Dermis blood vessel endothelial cell (primary cell): ENCODE measurements around the gene PCNX3. TPM values are rescaled to one million over a fixed set of nuclear protein-coding genes. Genes with fewer than 3 reads are reported as not detected.

Experiments used
- DNase-seq: peaks from one replicate; pipeline ENCODE4 v3.0.0; 2010
- total RNA-seq: library from RNA; depleted of rRNA; stranded (reverse); fragments of >200 nt; gene quantifications from 2 replicates; pipeline ENCODE4 v1.2.3, GENCODE V29; 2014

Gene PCNX3
- total RNA-seq, result 18.0 and 34.8 TPM in 2 replicates

DNA sequence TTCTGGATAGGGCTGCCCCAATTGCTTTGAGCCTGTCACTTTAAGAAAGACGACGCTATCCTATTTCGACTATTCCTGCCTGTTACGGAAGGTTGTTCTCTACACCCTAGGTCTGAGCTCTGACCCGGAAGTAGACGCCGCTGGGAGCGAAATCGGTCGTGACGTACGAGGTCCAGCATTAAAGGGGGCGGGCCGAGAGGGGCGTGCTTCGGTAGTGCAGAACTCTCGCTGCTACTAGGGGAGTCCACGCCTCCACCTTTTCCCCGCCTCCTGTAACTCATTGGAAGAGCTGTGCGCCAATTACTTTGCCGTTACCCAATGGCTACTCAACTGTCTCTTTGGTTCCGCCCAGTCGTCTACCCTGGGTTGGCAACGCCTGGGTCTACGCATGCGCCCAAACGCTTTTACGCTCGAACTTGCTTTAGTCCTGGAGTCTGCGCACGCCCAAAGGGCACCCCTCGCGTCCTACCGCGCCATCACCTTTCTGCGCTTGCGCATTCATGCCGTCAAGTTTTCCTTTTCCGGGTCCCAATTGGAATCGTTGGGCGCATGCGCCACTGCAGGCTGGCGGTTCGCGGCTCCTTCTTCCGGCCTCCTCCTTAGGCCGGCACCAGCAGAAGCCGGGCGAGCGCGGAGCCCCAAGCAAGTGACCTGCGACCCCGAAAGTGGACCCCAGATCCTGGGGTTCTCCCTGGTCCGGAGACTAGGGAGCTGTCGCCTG, at the start of gene PCNX3:
TSS of gene PCNX3 (plus strand) at position 548 of the 721 bp plus-strand sequence. CDS start 536 bp downstream, outside the sequence.
- peak; percentile 100 for DNase-seq

- no peak for DNase-seq
Measured at GRCh38 chr11:65569164-65569972, 46.2 kb upstream of the PCNX3 start.

- DNase-seq, result peak; percentile 99
Measured at GRCh38 chr11:65569973-65570918, 45.3 kb upstream of the PCNX3 start, which contains the start of gene ZNRD2. ZNRD2 (plus strand) TSS chr11:65570477; CDS start chr11:65570492, 15 bp downstream.

DNA sequence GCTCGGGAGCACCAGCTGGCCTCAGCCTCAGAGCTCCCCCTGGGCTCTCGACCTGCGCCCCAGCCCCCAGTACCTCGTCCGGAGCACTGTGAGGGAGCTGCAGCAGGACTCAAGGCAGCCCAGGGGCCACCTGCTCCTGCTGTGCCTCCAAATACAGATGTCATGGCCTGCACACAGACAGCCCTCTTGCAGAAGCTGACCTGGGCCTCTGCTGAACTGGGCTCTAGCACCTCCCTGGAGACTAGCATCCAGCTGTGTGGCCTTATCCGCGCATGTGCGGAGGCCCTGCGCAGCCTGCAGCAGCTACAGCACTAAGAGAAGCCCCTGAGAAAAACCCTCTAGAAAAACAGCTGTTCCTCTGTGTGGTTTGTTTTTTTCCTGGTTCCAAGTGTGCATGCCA, 44.2 kb upstream of the PCNX3 start:
- no peak for DNase-seq

- DNase-seq, result peak; percentile 70
Measured at GRCh38 chr11:65571940-65572339, 43.6 kb upstream of the PCNX3 start.

- peak; percentile 89 for DNase-seq
Measured at GRCh38 chr11:65572356-65573051, 43.1 kb upstream of the PCNX3 start, which contains the start of gene FAM89B. FAM89B (plus strand) TSS chr11:65572538; CDS start chr11:65572670, 132 bp downstream.

DNA sequence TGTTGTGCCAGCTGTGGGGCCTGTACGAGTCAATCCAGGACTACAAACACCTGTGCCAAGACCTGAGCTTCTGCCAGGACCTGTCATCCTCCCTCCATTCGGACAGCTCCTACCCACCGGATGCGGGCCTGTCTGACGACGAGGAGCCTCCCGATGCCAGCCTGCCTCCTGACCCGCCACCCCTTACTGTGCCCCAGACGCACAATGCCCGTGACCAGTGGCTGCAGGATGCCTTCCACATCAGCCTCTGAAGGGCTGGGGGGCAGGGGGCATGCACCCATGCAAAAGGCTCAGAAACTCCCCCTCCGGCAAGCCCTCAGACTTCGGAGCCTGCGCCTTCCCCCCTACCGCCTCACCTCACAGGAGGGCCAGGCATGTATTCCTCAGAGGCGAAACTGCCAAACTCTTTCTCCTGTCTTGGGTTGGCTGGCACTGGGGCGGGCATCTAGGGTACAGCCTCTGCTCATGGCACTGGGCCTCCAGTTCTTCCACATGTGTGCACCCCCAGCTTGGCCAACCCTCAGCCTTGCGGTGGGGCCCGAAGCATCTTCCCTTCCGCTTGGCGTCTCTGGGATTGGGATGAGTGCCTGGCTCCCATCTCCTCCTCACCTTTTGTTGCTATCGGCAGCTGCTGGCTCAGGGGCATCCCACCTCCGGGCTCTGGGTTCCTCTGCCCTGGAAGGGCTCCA, 42.0 kb upstream of the PCNX3 start:
- no peak for DNase-seq

DNA sequence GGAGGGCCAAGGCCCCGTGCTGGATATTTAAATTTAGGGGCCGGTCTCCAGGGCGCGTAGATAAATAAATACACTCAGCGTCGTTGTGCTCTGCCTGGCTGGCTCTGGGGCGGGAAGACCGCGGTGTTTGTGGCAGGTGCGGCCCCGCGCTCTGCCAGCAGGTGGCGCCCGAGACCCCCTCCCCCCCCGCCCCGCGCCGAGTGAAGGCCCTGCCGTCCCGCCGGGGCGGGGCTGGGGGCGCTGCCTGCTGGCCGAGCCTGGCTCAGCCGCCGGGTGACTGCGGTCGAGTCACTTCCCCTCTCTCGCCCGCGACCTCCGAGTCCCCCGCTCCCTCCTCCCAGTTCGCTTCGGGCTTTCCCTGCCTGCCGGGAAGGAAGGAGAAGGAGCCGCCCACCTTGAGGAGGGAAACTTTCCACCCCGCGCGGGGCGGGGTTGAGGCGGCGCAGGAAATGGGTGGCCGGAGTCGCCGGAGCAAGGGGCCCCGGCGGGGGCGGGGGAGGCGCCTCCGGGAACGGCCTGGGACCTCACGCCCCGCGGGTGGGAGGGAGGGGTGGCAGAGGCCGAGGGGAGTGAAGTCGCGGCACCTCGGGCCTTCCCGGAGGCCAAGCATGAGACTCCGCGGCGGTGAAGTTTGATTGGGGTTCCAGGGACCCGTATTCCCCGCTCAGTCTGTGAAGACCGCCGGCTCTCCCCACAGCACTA, 41.3 kb upstream of the PCNX3 start:
- peak; percentile 96 for DNase-seq

DNA sequence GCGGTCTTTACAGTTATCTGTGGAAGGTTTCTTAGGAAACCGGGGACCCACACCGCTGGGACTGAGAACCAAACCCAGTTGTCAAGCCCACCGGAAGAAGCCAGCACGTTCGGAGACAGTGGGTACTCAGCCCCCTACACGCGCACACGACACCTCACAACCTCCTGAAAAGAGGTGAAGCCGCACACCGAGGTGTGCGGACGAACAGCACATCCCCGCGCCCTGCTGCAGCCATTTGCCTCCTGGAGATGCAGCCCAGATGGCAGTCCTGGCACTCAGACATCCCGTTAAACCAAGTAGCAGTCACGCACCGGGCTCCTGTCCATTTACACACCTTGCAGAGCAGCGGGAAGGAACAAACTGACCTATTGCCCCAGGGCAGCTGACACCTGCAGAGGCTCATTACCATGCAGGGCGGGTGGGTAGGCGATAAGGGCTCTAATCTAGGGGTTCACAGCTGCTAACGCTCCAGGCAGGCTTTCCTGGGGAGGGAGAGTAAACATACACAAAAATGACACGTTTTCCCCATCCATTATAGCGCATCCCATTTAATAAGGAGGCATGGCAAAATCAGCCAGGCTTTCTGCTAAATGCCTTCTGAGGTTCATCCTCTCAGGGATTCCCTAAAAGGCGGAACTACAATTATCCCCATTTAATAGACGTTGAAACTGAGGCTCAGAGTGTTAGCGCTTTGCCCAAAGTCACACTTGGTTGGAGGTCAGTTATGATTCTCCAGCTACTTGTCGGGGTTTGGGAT, 40.6 kb upstream of the PCNX3 start:
- peak; percentile 49 for DNase-seq

DNA sequence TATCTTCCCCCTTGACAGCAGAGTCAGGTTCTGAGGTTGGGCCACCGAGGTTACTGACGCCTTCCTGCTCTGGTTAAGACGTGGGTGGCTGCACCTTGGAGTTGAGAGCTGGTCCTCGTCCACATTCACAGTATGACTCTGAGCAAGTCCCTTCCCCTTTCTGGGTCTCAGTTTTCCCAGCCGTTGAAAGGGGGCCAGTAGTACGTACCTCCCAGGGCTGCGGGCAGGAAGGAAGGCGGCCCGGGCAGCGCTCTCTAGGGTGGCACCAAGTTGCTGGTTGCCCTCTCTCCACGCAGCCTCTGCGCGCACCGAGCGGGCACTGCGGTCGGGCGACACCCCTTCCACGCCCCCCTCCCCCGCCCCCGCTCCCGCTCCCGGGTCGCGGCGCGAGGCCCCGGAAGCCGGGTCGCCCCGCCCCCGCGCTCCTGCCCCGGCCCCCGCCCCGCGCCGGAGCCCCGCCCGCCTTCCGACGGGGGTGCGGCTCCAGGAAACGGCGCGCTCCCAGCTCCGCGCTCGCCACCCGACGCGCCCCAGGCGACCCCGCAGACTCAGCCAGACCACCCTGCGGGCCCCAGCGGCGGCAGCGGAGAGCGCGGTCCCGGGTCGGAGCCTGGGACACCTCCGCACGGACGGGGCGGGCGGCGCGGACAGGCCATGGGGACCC, 39.9 kb upstream of the PCNX3 start, which contains the start of gene EHBP1L1:
TSS of gene EHBP1L1 (plus strand) at position 486 of the 664 bp plus-strand sequence. CDS start 250 bp downstream, outside the sequence.
- peak; percentile 39 for DNase-seq

GRCh38 chr11:65576232-65576866, 39.2 kb upstream of the PCNX3 start:
- no peak for DNase-seq

- peak; percentile 64 for DNase-seq
Measured at GRCh38 chr11:65576867-65577755, 38.5 kb upstream of the PCNX3 start.

GRCh38 chr11:65577756-65578109, 37.8 kb upstream of the PCNX3 start:
- no peak for DNase-seq

- no peak for DNase-seq
Measured at GRCh38 chr11:65578134-65578533, 37.4 kb upstream of the PCNX3 start.

DNA sequence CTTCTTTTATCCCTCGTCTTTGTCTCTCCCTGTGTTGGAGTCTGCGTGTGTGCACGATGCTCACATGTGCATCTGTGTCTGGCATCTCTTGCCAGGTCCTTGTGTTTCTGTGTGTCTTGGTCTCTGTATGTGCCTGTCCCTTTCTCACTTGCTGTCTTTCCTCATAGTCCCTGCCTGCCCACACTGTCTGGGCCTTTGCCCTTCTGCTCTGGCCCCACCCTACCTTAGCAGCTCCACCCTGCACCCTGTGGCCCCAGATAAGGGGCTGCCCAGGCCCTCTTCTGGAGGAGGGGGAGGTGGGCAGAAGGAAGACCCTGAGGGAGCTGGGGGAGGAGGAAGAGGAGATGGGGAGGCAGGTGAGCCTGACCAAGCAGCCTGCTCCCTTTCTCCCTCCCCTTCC, 36.9 kb upstream of the PCNX3 start:
- no peak for DNase-seq

GRCh38 chr11:65579291-65579690, 36.3 kb upstream of the PCNX3 start:
- no peak for DNase-seq

DNA sequence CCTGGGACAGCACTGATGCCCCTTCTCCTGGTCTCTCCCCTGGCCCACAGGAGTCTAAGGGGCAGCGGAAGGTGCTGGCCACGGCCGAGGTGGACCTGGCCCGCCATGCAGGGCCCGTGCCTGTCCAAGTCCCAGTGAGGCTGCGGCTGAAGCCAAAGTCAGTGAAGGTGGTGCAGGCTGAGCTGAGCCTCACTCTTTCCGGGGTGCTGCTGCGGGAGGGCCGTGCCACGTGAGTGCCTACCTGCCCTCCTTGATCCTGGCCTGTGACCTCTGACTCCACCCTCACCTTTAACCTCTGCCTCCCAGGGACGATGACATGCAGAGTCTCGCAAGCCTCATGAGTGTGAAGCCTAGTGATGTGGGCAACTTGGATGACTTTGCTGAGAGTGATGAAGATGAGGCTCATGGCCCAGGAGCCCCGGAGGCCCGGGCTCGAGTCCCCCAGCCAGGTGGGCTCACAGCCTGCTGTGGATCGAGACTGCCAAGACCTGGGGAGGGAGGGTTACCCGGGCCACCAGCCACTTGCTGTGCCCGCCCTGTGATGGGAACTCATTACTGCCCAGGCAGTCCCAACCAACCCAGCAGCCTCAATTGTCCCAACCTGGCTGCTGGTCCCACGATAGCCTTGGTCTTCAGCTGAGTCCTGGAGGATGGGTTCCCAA, 35.4 kb upstream of the PCNX3 start:
- DNase-seq, result no peak
